Osteoblast (primary cell): Measurements from ENCODE around the gene TOR1B. TPM values are rescaled to one million over a fixed set of nuclear protein-coding genes. Genes with fewer than 3 reads are reported as not detected.
"Not testable (repeated sequence)": the region's sequence is repeated elsewhere in the genome, so short reads cannot be mapped to it uniquely, and the experiment has no call there.

ENCODE experiments used
- DNase-seq: peaks from one replicate; pipeline ENCODE4 v3.0.0; 2011; ENCODE audit warnings: low spot score, mixed read lengths; ENCODE audit not compliant: insufficient read length; ENCODE audit errors: missing footprints
- H2AFZ ChIP-seq: 2 replicates; pipeline ENCODE4 v1.6.0; 2011; ENCODE audit warnings: mild to moderate bottlenecking, low read length
- H3K27ac ChIP-seq: 2 replicates; pipeline ENCODE4 v1.5.1; 2011; ENCODE audit warnings: mild to moderate bottlenecking, low read depth, low read length, moderate library complexity
- H3K27me3 ChIP-seq: 2 replicates; pipeline ENCODE4 v1.6.0; 2012; ENCODE audit warnings: mild to moderate bottlenecking, control low read depth, inconsistent platforms, low read length, moderate library complexity; ENCODE audit not compliant: insufficient read depth
- H3K36me3 ChIP-seq: 2 replicates; pipeline ENCODE4 v1.5.1; 2011; ENCODE audit warnings: mild to moderate bottlenecking, low read length, control low read depth, moderate library complexity; ENCODE audit not compliant: insufficient read depth
- H3K4me1 ChIP-seq: 2 replicates; pipeline ENCODE4 v1.5.1; 2011; ENCODE audit warnings: mild to moderate bottlenecking, low read length, control low read depth, moderate library complexity; ENCODE audit not compliant: insufficient read depth
- H3K4me2 ChIP-seq: 2 replicates; pipeline ENCODE4 v1.6.0; 2011; ENCODE audit warnings: mild to moderate bottlenecking, low read length; ENCODE audit not compliant: insufficient read depth
- H3K4me3 ChIP-seq: fragments of 200-600 bp; sonication (generic); 3 replicates; pipeline ENCODE4 v1.5.1; 2012; ENCODE audit warnings: mild to moderate bottlenecking, low read length, inconsistent platforms; ENCODE audit not compliant: insufficient read depth
- H3K79me2 ChIP-seq: 2 replicates; pipeline ENCODE4 v1.6.0; 2012; ENCODE audit warnings: mild to moderate bottlenecking, low read length, control low read depth, inconsistent platforms; ENCODE audit not compliant: insufficient read depth
- H3K9me3 ChIP-seq: 2 replicates; pipeline ENCODE4 v1.5.1; 2011; ENCODE audit warnings: low read depth, low read length, control low read depth
- H4K20me1 ChIP-seq: 2 replicates; pipeline ENCODE4 v1.6.0; 2012; ENCODE audit warnings: mild to moderate bottlenecking, low read length, control low read depth; ENCODE audit not compliant: insufficient read depth
- total RNA-seq: library from RNA; depleted of rRNA; stranded (reverse); fragments of >200 nt; gene quantifications from 2 replicates; pipeline ENCODE4 v1.2.3, GENCODE V29; 2012
- TF ChIP-seq, protein P1 (sequence below): IDR thresholded peaks from 2 replicates; pipeline ENCODE4 v1.5.1; 2011; ENCODE audit warnings: mild to moderate bottlenecking, low read depth, low read length, moderate library complexity; ENCODE audit errors: extremely low read depth

The TOR1B gene
- total RNA-seq, 1 donor, result 27.5 TPM

DNA sequence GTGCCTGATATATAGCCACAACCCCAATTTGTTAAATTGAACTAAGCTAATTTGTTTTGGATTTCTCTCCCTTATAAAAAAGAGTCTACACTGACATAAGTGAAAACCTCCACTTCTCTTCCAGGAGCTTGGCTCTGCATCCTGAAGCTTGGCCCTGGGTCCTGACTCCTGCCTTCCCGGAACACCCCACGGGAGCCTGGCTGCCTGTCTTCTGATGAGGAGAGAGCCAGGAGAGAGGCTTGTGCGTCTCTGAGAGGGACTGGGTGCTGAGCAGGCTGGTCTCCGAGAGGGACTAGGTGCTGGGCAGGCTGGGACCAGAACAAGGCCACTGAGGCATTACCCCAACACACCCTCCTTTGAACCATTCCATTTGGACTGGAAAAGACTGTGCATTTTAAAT, 43.7 kb upstream of the TOR1B start:
- Histone ChIP-seq H3K36me3 (no peaks in the 10 kb centered on the region), H3K4me2 (no peak overlapping the region), H3K27ac (no peak overlapping the region), H4K20me1 (no peaks in the 10 kb centered on the region), H3K79me2 (no peaks in the 10 kb centered on the region), H3K4me1 (peaks cover 30% of the 10 kb centered on the region), H3K27me3 (no peaks in the 10 kb centered on the region), H3K4me3 (no peak overlapping the region), H3K9me3 (no peaks in the 10 kb centered on the region), H2AFZ (no peak overlapping the region)
- TF ChIP-seq, protein P1, sequence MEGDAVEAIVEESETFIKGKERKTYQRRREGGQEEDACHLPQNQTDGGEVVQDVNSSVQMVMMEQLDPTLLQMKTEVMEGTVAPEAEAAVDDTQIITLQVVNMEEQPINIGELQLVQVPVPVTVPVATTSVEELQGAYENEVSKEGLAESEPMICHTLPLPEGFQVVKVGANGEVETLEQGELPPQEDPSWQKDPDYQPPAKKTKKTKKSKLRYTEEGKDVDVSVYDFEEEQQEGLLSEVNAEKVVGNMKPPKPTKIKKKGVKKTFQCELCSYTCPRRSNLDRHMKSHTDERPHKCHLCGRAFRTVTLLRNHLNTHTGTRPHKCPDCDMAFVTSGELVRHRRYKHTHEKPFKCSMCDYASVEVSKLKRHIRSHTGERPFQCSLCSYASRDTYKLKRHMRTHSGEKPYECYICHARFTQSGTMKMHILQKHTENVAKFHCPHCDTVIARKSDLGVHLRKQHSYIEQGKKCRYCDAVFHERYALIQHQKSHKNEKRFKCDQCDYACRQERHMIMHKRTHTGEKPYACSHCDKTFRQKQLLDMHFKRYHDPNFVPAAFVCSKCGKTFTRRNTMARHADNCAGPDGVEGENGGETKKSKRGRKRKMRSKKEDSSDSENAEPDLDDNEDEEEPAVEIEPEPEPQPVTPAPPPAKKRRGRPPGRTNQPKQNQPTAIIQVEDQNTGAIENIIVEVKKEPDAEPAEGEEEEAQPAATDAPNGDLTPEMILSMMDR, result no peak
- peak; percentile 55 for DNase-seq

DNA sequence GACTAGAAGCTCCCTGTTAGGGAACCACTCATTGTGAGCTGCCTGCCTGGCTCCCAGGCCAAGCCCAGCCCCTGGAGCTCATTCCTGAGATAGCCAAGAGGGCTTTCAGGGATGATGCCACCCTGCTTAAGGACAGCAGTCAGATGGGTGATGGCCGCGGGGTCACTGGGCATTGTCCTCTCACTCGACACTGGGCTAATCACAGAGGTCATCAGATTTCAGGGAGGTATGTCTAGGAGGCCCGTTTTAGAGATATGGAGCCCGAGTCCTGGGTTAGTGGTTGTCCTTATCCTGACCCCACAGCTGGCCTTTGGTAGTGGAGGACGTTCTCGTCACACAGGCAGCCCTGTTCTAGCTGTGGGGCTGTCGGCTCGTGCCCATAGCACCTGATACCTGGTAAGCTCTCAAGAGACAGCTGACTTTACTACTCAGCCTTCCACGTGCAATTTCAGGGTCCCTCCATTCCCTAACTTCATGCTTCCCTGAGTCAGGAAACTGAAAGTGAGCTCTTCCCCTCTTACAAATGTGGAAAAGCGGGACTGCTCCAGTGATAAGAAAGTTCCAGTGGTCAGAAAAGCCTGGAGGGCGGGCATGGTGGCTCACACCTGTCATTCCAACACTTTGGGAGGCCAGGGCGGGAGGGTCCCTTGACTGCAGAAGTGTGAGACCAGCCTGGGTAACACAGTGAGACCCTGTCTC, 43.0 kb upstream of the TOR1B start:
- Histone ChIP-seq H2AFZ (no peak overlapping the region), H3K27ac (no peak overlapping the region), H3K4me3 (no peak overlapping the region), H3K4me1 (peaks cover 30% of the 10 kb centered on the region), H3K36me3 (no peaks in the 10 kb centered on the region), H3K4me2 (no peak overlapping the region), H4K20me1 (no peaks in the 10 kb centered on the region), H3K27me3 (no peaks in the 10 kb centered on the region), H3K9me3 (no peaks in the 10 kb centered on the region), H3K79me2 (no peaks in the 10 kb centered on the region)
- TF ChIP-seq, protein P1, result no peak
- DNase-seq, result peak; percentile 45

DNA sequence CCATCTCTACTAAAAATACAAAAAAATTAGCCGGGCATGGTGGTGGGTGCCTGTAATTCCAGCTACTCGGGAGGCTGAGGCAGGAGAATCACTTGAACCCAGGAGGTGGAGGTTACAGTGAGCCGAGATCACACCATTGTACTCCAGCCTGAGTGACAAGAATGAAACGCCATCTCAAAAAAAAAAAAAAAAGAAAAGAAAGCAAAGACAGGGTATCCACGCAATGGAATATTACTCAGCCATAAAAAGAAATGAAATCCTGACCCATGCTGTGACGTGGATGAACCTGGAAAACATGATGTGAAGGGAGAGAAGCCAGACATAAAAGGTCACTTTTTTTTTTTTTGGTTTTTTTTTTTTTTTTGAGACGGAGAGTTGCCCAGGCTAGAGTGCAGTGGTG, 42.2 kb upstream of the TOR1B start:
- H3K36me3 ChIP-seq, H2AFZ ChIP-seq, H4K20me1 ChIP-seq, DNase-seq, H3K4me3 ChIP-seq, H3K9me3 ChIP-seq, H3K79me2 ChIP-seq, H3K27me3 ChIP-seq: not testable (repeated sequence)
- H3K27ac ChIP-seq, result peak overlapping the region; percentile 96
- peaks cover 30% of the 10 kb centered on the region for H3K4me1 ChIP-seq
- H3K4me2 ChIP-seq, result peak overlapping the region; percentile 62

DNA sequence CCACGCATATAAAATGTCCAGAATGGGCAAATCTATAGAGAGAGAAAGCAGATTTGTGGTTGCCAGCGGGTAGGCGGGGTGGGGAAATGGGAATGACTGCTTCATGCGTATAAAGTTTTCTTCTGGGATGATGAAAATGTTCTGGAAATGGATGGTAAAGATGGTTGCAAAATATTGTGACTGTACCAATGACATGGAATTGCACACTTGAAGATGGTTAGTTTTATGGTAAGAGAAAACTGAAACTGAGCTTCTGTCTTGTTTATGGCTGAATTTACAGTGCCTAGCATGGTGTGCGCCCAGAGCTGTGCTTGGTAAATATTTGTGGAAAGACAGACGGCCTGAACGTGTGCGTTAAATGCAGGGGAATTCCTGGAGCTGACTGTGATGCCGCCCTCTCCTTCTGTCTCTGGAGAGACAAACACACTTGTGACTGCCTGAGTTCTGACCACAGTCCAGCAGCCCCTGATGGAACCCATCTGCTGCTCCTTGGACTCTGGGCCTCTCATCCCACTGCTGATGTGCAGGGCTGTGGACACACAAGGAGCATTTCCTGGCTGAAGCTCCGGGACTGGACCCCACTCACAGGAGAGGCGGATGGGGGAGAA, 41.6 kb upstream of the TOR1B start:
- Histone ChIP-seq H3K27me3 (no peaks in the 10 kb centered on the region), H3K4me3 (peak overlapping the region; percentile 36), H3K4me2 (peak overlapping the region; percentile 62), H2AFZ (peak overlapping the region; percentile 45), H3K4me1 (peaks cover 30% of the 10 kb centered on the region), H4K20me1 (no peaks in the 10 kb centered on the region), H3K79me2 (no peaks in the 10 kb centered on the region), H3K9me3 (no peaks in the 10 kb centered on the region), H3K27ac (peak overlapping the region; percentile 96), H3K36me3 (no peaks in the 10 kb centered on the region)
- DNase-seq, result peak; percentile 81
- TF ChIP-seq, protein P1, result no peak
